Activated CD4-positive, alpha-beta T cell treated with anti-CD3 and anti-CD28 coated beads, Interleukin-2, amount 10 ng/mL, durations not matched to agents 7 days and 5 days (primary cell): Measurements from ENCODE around the gene PHOSPHO2. TPM values are rescaled to one million over a fixed set of nuclear protein-coding genes. Genes with fewer than 3 reads are reported as not detected.

Source experiments
- CTCF ChIA-PET: fragments of 350-600 bp; sonication (Branson Sonifier 250); formaldehyde crosslinking; loops from one replicate; lab custom pipeline; 2021; ENCODE audit warnings: antibody characterized with exemption; lab: Charles Lee
- POLR2A ChIA-PET: fragments of 350-600 bp; sonication (Branson Sonifier 250); formaldehyde crosslinking; loops from one replicate; lab custom pipeline; 2021; ENCODE audit warnings: antibody characterized with exemption; lab: Charles Lee
- DNase-seq: peaks from one replicate; pipeline ENCODE4 v3.0.0-alpha.2; 2020
- H3K27ac Mint-ChIP-seq: one replicate; pipeline ENCODE4 v1.8.0; 2021; ENCODE audit warnings: mild to moderate bottlenecking, moderate library complexity, mixed read lengths
- H3K27me3 Mint-ChIP-seq: one replicate; pipeline ENCODE4 v1.8.0; 2021; ENCODE audit warnings: mixed read lengths
- H3K36me3 Mint-ChIP-seq: one replicate; pipeline ENCODE4 v1.8.0; 2021; ENCODE audit warnings: low read depth, mixed read lengths
- H3K4me1 Mint-ChIP-seq: one replicate; pipeline ENCODE4 v1.8.0; 2021; ENCODE audit warnings: mixed read lengths
- H3K4me3 Mint-ChIP-seq: one replicate; pipeline ENCODE4 v1.8.0; 2021; ENCODE audit warnings: mild to moderate bottlenecking, moderate library complexity, mixed read lengths
- H3K9me3 Mint-ChIP-seq: one replicate; pipeline ENCODE4 v1.8.0; 2021; ENCODE audit warnings: mixed read lengths
- total RNA-seq, 2 experiments: library from RNA; stranded (reverse); gene quantifications; one replicate each; pipeline ENCODE4 v1.2.3, GENCODE V29; 2021

Gene PHOSPHO2, protein sequence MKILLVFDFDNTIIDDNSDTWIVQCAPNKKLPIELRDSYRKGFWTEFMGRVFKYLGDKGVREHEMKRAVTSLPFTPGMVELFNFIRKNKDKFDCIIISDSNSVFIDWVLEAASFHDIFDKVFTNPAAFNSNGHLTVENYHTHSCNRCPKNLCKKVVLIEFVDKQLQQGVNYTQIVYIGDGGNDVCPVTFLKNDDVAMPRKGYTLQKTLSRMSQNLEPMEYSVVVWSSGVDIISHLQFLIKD
- total RNA-seq, result 1 to 10 TPM; 2.7 to 3.0 TPM

DNA sequence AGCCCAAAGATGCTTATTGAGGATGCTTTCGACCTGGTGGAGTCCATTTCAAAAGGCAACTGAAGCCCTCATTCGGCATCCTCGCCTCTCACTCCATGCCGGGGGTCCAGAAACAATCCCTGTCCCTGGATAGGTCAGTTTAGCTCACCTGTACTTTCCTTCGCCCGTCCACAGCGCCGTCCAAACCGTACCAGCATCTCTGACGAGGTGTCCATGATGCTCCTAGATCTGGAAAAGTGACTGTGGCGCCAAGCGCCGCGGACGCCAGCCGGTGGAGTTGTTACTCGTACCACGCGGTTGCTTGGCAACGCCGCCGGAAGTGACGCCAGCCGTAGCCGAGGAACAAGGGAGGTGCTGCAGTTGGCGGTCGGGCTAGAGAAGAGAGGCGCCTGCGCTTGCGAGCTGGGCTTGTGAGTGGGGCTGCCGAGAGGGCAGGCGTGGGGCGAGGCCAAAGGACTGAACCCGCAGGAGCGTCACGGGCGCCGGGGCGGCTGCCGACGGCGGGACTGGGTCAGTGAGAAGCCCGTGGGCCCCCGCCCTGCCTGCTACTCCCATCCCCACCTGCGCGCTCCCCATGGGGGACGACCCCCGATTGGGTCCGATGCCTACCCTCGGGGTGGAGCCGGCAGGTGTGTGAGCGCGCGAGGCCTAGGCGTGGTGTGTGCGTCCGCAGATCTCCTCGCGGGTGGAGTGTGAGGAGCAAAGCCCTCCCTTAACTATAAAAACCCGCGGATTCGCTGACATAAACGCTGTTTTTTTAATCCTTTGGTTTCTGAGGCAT is at the start of gene PHOSPHO2, which contains the start of gene CFAP210:
Gene PHOSPHO2 (plus strand): TSS at position 357 of the 781 bp plus-strand sequence. CDS start 6,503 bp downstream, outside the sequence.
Gene CFAP210 (minus strand): TSS at position 293 of the 781 bp plus-strand sequence. CDS start 78 bp downstream, at position 215.
- H3K4me3 Mint-ChIP-seq, result peak within 1 kb of the TSS; percentile 76
- DNase-seq, result peak; percentile 99
- H3K27ac Mint-ChIP-seq, result peak within 1 kb of the TSS; percentile 92
- POLR2A ChIA-PET, result no interaction called here
- peaks cover 10% of the 10 kb centered on the region for H3K36me3 Mint-ChIP-seq
- peaks cover 22% of the 10 kb centered on the region for H3K27me3 Mint-ChIP-seq
- CTCF ChIA-PET, result interaction anchor here (1.0 to 1.7 kb wide), 3 partner anchors 8 to 46 kb away, joined by 3 to 4 read pairs (median 3); no protein-coding TSS in a partner anchor
- H3K9me3 Mint-ChIP-seq, result peaks cover 10% of the 10 kb centered on the region
- peaks cover 34% of the 10 kb centered on the region for H3K4me1 Mint-ChIP-seq

GRCh38 chr2:169647496-169647895 is 46.8 kb upstream of the PHOSPHO2 start:
- Mint-ChIP-seq H3K27ac (no peak overlapping the region), H3K4me1 (no peaks in the 10 kb centered on the region), H3K4me3 (no peak overlapping the region), H3K9me3 (no peaks in the 10 kb centered on the region), H3K27me3 (peaks cover 21% of the 10 kb centered on the region), H3K36me3 (no peaks in the 10 kb centered on the region)
- ChIA-PET CTCF (no interaction called here), POLR2A (no interaction called here)
- DNase-seq, result no peak

DNA sequence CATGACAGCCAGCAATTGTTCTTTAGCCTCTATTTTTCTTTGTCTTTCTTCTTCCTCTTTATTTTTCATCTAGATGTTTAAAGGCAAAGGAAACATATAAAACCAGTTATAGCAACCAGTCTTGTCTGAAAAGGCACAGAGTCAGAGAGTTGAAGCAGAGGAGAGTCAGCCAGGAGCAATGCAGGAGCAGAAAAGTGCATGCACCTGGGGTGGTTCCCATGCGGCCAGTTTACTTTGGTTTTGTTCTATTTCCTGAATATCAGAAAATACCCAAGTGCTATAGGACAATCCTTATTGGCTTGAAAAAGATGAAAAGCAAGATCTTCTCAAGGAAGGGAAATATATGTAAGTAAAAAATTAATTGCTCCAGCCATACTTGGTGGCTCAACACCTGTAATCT is 45.0 kb upstream of the PHOSPHO2 start:
- Mint-ChIP-seq H3K4me1 (no peaks in the 10 kb centered on the region), H3K9me3 (no peaks in the 10 kb centered on the region), H3K36me3 (no peaks in the 10 kb centered on the region), H3K27me3 (peaks cover 30% of the 10 kb centered on the region), H3K27ac (no peak overlapping the region), H3K4me3 (no peak overlapping the region)
- ChIA-PET CTCF (no interaction called here), POLR2A (no interaction called here)
- DNase-seq, result no peak

GRCh38 chr2:169653636-169654035 is 40.6 kb upstream of the PHOSPHO2 start:
- ChIA-PET POLR2A (no interaction called here), CTCF (no interaction called here)
- Mint-ChIP-seq H3K27ac (no peak overlapping the region), H3K36me3 (no peaks in the 10 kb centered on the region), H3K4me1 (no peaks in the 10 kb centered on the region), H3K4me3 (no peak overlapping the region), H3K9me3 (no peaks in the 10 kb centered on the region), H3K27me3 (peaks cover 33% of the 10 kb centered on the region)
- no peak for DNase-seq

DNA sequence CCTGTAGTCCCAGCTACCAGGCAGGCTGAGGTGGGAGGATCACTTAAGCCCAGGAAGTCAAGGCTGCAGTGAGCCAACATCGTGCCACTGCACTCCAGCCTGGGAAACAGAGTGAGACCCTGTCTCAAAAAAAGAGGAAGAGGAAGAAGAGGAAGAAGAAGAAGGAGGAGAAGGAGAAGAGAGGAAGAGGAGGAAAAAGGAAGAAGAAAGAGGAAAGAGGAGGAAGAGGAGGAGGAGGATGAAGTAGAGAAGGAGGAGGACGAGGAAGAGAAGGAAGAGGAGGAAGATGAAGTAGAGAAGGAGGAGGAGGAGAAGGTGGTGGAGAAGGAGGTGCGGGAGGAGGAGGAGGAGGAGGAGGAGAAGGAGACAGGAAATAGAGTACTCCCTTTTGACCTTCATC is 38.1 kb upstream of the PHOSPHO2 start:
- Mint-ChIP-seq H3K4me3 (no peak overlapping the region), H3K9me3 (peaks cover 2% of the 10 kb centered on the region), H3K36me3 (no peaks in the 10 kb centered on the region), H3K27ac (no peak overlapping the region), H3K4me1 (peaks cover 2% of the 10 kb centered on the region), H3K27me3 (peaks cover 20% of the 10 kb centered on the region)
- POLR2A ChIA-PET, result no interaction called here
- no peak for DNase-seq
- CTCF ChIA-PET, result interaction anchor here (1.3 kb wide), 1 partner anchor 18 kb away, joined by 3 read pairs; no protein-coding TSS in a partner anchor

DNA sequence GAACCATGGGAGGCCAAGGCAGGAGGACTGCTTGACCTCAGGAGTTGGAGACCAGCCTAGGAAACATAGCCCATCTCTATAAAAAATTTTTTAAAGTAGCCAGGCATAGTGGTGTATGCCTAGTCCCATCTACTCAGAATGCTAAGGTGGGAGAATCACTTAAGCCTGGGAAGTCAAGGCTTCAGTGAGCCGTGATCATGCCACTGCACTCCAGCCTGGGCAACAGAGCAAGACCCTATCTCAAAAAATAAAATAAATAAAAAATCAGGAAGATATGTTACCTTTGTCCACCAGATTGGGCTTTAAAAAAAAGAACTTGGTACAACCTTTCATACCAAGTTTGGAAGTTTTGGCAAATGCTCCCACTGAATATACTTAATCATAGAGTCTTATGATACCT is 35.4 kb upstream of the PHOSPHO2 start:
- POLR2A ChIA-PET, result no interaction called here
- Mint-ChIP-seq H3K36me3 (no peaks in the 10 kb centered on the region), H3K9me3 (peaks cover 2% of the 10 kb centered on the region), H3K4me1 (peaks cover 2% of the 10 kb centered on the region), H3K27me3 (peaks cover 14% of the 10 kb centered on the region), H3K4me3 (no peak overlapping the region), H3K27ac (no peak overlapping the region)
- CTCF ChIA-PET, result no interaction called here
- no peak for DNase-seq

DNA sequence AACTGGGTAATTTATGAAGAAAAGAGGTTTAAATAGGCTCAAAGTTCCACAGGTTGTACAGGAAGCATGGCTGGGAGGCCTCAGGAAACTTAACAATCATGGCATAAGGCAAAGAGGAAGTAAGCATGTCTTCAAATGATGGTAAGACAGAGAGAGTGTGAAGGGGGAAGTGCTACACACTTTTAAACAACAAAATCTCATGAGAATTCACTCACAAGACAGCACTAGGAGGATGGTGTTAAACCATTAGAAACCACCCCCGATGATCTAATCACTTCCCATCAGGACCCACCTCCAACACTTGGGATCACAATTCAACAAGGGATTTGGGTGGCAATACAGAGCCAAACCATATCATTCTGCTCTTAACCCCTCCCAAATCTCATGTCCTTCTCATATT is 34.9 kb upstream of the PHOSPHO2 start:
- CTCF ChIA-PET, result no interaction called here
- DNase-seq, result no peak
- POLR2A ChIA-PET, result no interaction called here
- H3K9me3 Mint-ChIP-seq, result peaks cover 2% of the 10 kb centered on the region
- H3K4me1 Mint-ChIP-seq, result peaks cover 2% of the 10 kb centered on the region
- no peak overlapping the region for H3K4me3 Mint-ChIP-seq
- H3K27ac Mint-ChIP-seq, result no peak overlapping the region
- no peaks in the 10 kb centered on the region for H3K36me3 Mint-ChIP-seq
- H3K27me3 Mint-ChIP-seq, result peaks cover 13% of the 10 kb centered on the region

GRCh38 chr2:169661265-169661664 is 33.0 kb upstream of the PHOSPHO2 start:
- POLR2A ChIA-PET, result no interaction called here
- CTCF ChIA-PET, result no interaction called here
- Mint-ChIP-seq H3K27me3 (peaks cover 7% of the 10 kb centered on the region), H3K9me3 (peaks cover 2% of the 10 kb centered on the region), H3K4me3 (no peak overlapping the region), H3K27ac (no peak overlapping the region), H3K4me1 (peaks cover 2% of the 10 kb centered on the region), H3K36me3 (no peaks in the 10 kb centered on the region)
- DNase-seq, result no peak

DNA sequence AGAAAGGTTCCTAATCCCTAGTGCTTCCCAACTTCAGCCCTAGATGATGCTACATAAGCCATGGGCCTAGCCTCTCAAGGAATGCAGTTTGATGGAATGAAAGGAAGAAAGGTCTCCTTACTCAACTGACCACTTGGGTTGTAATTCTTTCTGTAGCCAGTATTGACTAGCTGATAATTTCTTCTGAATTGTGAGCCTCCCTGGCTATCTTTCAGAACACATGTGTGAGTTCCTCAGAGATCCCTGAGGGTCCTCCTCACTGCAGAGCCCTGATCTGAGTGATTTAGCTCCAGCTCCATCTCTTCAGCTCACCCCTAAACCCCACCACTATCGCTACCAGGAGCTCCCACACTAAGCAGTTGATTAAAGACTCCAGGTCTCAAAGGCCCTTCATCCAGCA is 31.5 kb upstream of the PHOSPHO2 start:
- H3K36me3 Mint-ChIP-seq, result no peaks in the 10 kb centered on the region

GRCh38 chr2:169663247-169663646 is 31.0 kb upstream of the PHOSPHO2 start:
- no peak for DNase-seq
- Mint-ChIP-seq H3K36me3 (no peaks in the 10 kb centered on the region), H3K27ac (no peak overlapping the region), H3K9me3 (peaks cover 2% of the 10 kb centered on the region), H3K4me3 (no peak overlapping the region), H3K4me1 (peaks cover 2% of the 10 kb centered on the region), H3K27me3 (peaks cover 6% of the 10 kb centered on the region)
- POLR2A ChIA-PET, result no interaction called here
- CTCF ChIA-PET, result interaction anchor here (0.7 kb wide), 1 partner anchor 12 kb away, joined by 4 read pairs; no protein-coding TSS in a partner anchor

More for the DNA sequence above, 31.5 kb upstream of the PHOSPHO2 start:
- peaks cover 2% of the 10 kb centered on the region for H3K9me3 Mint-ChIP-seq
- no peak for DNase-seq
- peaks cover 2% of the 10 kb centered on the region for H3K4me1 Mint-ChIP-seq
- no peak overlapping the region for H3K27ac Mint-ChIP-seq
- no peak overlapping the region for H3K4me3 Mint-ChIP-seq
- ChIA-PET CTCF (no interaction called here), POLR2A (no interaction called here)
- peaks cover 6% of the 10 kb centered on the region for H3K27me3 Mint-ChIP-seq

GRCh38 chr2:169664600-169664977 is 29.7 kb upstream of the PHOSPHO2 start:
- POLR2A ChIA-PET, result interaction anchor here (0.6 kb wide), 1 partner anchor 14 kb away, joined by 5 read pairs; no protein-coding TSS in a partner anchor

GRCh38 chr2:169664978-169665930 is 29.0 kb upstream of the PHOSPHO2 start:
- DNase-seq, result no peak
- Mint-ChIP-seq H3K9me3 (no peaks in the 10 kb centered on the region), H3K4me1 (no peaks in the 10 kb centered on the region), H3K4me3 (no peak overlapping the region), H3K27me3 (peaks cover 4% of the 10 kb centered on the region), H3K27ac (no peak overlapping the region), H3K36me3 (no peaks in the 10 kb centered on the region)
- ChIA-PET CTCF (interaction anchor here (0.7 kb wide), 1 partner anchor 169 kb away, joined by 3 read pairs; no protein-coding TSS in a partner anchor), POLR2A (no interaction called here)

More at GRCh38 chr2:169664600-169664977, 29.7 kb upstream of the PHOSPHO2 start:
- H3K9me3 Mint-ChIP-seq, result peaks cover 2% of the 10 kb centered on the region
- CTCF ChIA-PET, result no interaction called here
- no peak overlapping the region for H3K27ac Mint-ChIP-seq
- H3K4me3 Mint-ChIP-seq, result no peak overlapping the region
- peaks cover 2% of the 10 kb centered on the region for H3K4me1 Mint-ChIP-seq
- no peaks in the 10 kb centered on the region for H3K36me3 Mint-ChIP-seq
- no peak for DNase-seq
- peaks cover 4% of the 10 kb centered on the region for H3K27me3 Mint-ChIP-seq
